IMR-90 (cell line): ENCODE measurements around the gene DCC. TPM values are rescaled to one million over a fixed set of nuclear protein-coding genes. Genes with fewer than 3 reads are reported as not detected.

Experiments
- ATAC-seq: fragments of 200-7000 bp; cut with Tn5 transposase; 2 replicates; pipeline ENCODE4 v1.9.1; 2020; ENCODE audit warnings: low read depth, mild to moderate bottlenecking, moderate library complexity
- BruUV-seq: library from RNA; stranded (reverse); fragments of 400-500 nt; replicated peaks from 2 replicates; lab custom pipeline; 2021; lab: Mats Ljungman, UMichigan
- CTCF ChIA-PET: fragments of 300-600 bp; formaldehyde crosslinking; extraction: SDS; loops from one replicate; lab custom pipeline; 2021; ENCODE audit warnings: antibody characterized with exemption; lab: Yijun Ruan, JAX
- POLR2A ChIA-PET: fragments of 300-600 bp; sonication (Branson Sonifier 250); formaldehyde crosslinking; loops from one replicate; lab custom pipeline; 2022; ENCODE audit warnings: antibody characterized with exemption; ENCODE audit not compliant: unreplicated experiment; lab: Charles Lee
- DNase-seq: peaks from one replicate; pipeline ENCODE4 v3.0.0; 2013
- H2AFZ ChIP-seq: replicated peaks from 2 replicates; pipeline ENCODE3; 2013; ENCODE audit warnings: low read length, mild to moderate bottlenecking; ENCODE audit not compliant: poor library complexity
- H2AK5ac ChIP-seq: 2 replicates; pipeline ENCODE4 v1.6.1; 2013; ENCODE audit warnings: low read depth, low read length, inconsistent platforms
- H2AK9ac ChIP-seq: replicated peaks from 2 replicates; pipeline ENCODE3; 2013; ENCODE audit warnings: mild to moderate bottlenecking, low read depth, low read length, moderate library complexity; ENCODE audit not compliant: poor library complexity
- H2BK120ac ChIP-seq: 2 replicates; pipeline ENCODE4 v1.6.1; 2013; ENCODE audit warnings: low read depth, low read length, inconsistent platforms
- H2BK15ac ChIP-seq: 3 replicates; pipeline ENCODE4 v1.6.1; 2013; ENCODE audit warnings: low read depth, low read length, inconsistent platforms
- H2BK20ac ChIP-seq: 2 replicates; pipeline ENCODE4 v1.6.1; 2013; ENCODE audit warnings: low read depth, mild to moderate bottlenecking, inconsistent platforms, low read length, moderate library complexity
- H2BK5ac ChIP-seq: 2 replicates; pipeline ENCODE4 v1.6.1; 2013; ENCODE audit warnings: mild to moderate bottlenecking, low read depth, low read length, inconsistent platforms; ENCODE audit not compliant: poor library complexity, severe bottlenecking
- H3K14ac ChIP-seq: replicated peaks from 2 replicates; pipeline ENCODE4 v1.6.1; 2013; ENCODE audit warnings: low read depth, low read length, inconsistent platforms
- H3K18ac ChIP-seq: 2 replicates; pipeline ENCODE4 v1.6.1; 2013; ENCODE audit warnings: low read depth, low read length, control low read depth
- H3K23ac ChIP-seq: 2 replicates; pipeline ENCODE4 v1.6.1; 2013; ENCODE audit warnings: low read depth, low read length, inconsistent platforms
- H3K27ac ChIP-seq: 2 replicates; pipeline ENCODE4 v1.5.1; 2013; ENCODE audit warnings: mild to moderate bottlenecking, control low read depth, low read length; ENCODE audit not compliant: insufficient read depth
- H3K27me3 ChIP-seq: 2 replicates; pipeline ENCODE4 v1.6.1; 2013; ENCODE audit warnings: low read length; ENCODE audit not compliant: control insufficient read depth, insufficient read depth
- H3K36me3 ChIP-seq: 2 replicates; pipeline ENCODE4 v1.6.1; 2013; ENCODE audit warnings: low read length, mixed read lengths; ENCODE audit not compliant: control insufficient read depth, insufficient read depth
- H3K4ac ChIP-seq: 2 replicates; pipeline ENCODE4 v1.6.1; 2013; ENCODE audit warnings: low read depth, low read length, inconsistent platforms
- H3K4me1 ChIP-seq: 2 replicates; pipeline ENCODE4 v1.6.1; 2013; ENCODE audit warnings: low read length, mixed read lengths; ENCODE audit not compliant: control insufficient read depth, insufficient read depth
- H3K4me2 ChIP-seq: 2 replicates; pipeline ENCODE4 v1.6.1; 2013; ENCODE audit warnings: low read depth, mild to moderate bottlenecking, control low read depth, low read length, moderate library complexity
- H3K4me3 ChIP-seq: 2 replicates; pipeline ENCODE4 v1.5.1; 2013; ENCODE audit warnings: low read depth, mild to moderate bottlenecking, control low read depth, low read length, moderate library complexity; ENCODE audit not compliant: insufficient read depth
- H3K56ac ChIP-seq: 2 replicates; pipeline ENCODE4 v1.6.1; 2013; ENCODE audit warnings: low read length, inconsistent platforms; ENCODE audit not compliant: insufficient read depth; ENCODE audit errors: extremely low read depth
- H3K79me1 ChIP-seq, 2 experiments: 2 replicates each; pipeline ENCODE4 v1.6.1; 2013; ENCODE audit warnings: low read length in 2 of 2, inconsistent platforms in 1 of 2, low read depth in 1 of 2
- H3K9ac ChIP-seq: 2 replicates; pipeline ENCODE4 v1.6.1; 2013; ENCODE audit warnings: low read depth, low read length, control low read depth
- H3K9me1 ChIP-seq: 2 replicates; pipeline ENCODE4 v1.6.1; 2013; ENCODE audit warnings: low read length, inconsistent platforms; ENCODE audit not compliant: insufficient read depth
- H3K9me3 ChIP-seq: 2 replicates; pipeline ENCODE4 v1.6.1; 2013; ENCODE audit warnings: low read length; ENCODE audit not compliant: control insufficient read depth, insufficient read depth
- H4K20me1 ChIP-seq: 2 replicates; pipeline ENCODE4 v1.6.1; 2013; ENCODE audit warnings: low read length, inconsistent platforms; ENCODE audit not compliant: insufficient read depth
- H4K5ac ChIP-seq: 2 replicates; pipeline ENCODE4 v1.6.1; 2013; ENCODE audit warnings: mild to moderate bottlenecking, low read depth, low read length, control low read depth
- H4K8ac ChIP-seq, 2 experiments: 2 replicates each; pipeline ENCODE4 v1.6.1; 2013; ENCODE audit warnings: low read depth in 2 of 2, low read length in 2 of 2, control low read depth in 1 of 2, inconsistent platforms in 1 of 2
- H4K91ac ChIP-seq: 2 replicates; pipeline ENCODE4 v1.6.1; 2013; ENCODE audit warnings: low read depth, low read length, inconsistent platforms; ENCODE audit not compliant: insufficient read depth
- CTCF ChIP-seq: conservative IDR thresholded peaks from 2 replicates; pipeline ENCODE4 v1.5.1; 2012; ENCODE audit warnings: mild to moderate bottlenecking, low read depth, low read length, improper control_type of control experiment
- NFE2L2 ChIP-seq: fragments of 150-350 bp; IDR thresholded peaks from 2 replicates; pipeline ENCODE4 v1.6.1; 2016; ENCODE audit warnings: low read depth, mild to moderate bottlenecking, low read length
- RAD21 ChIP-seq: IDR thresholded peaks from 2 replicates; pipeline ENCODE4 v1.6.1; 2012; ENCODE audit warnings: low read length, improper control_type of control experiment
- SMC3 ChIP-seq: fragments of 150-350 bp; IDR thresholded peaks from 2 replicates; pipeline ENCODE4 v1.6.1; 2016; ENCODE audit warnings: low read depth, mild to moderate bottlenecking, antibody characterized with exemption, low read length, moderate library complexity
- WGBS, 2 experiments: methylation state at CpG; one replicate each; pipeline versions ENCODE4 v1.1.5 to v1.1.7; 2013; ENCODE audit warnings: missing lambda C conversion rate in 2 of 2; ENCODE audit not compliant: insufficient read length in 1 of 2; ENCODE audit errors: extremely low coverage in 2 of 2; 5-methylcytosine and 5-hydroxymethylcytosine counted together
- dilution Hi-C: fragments of 300-500 bp; cut with HindIII; formaldehyde crosslinking; loops from one replicate; pipeline ENCODE4 v1.14.3; 2018; ENCODE audit warnings: low sequenced_read_pairs; ENCODE audit not compliant: unreplicated experiment
- in situ Hi-C: fragments of 300-500 bp; cut with MboI; formaldehyde crosslinking; loops from 3 replicates; pipeline ENCODE4 v1.14.3; 2019; ENCODE audit warnings: low sequenced_read_pairs, inconsistent platforms, mixed read lengths
- intact Hi-C: fragments of 100-400 bp; cut with micrococcal nuclease; formaldehyde crosslinking; loops from 2 replicates; pipeline ENCODE4 v1.10.0; 2022
- polyA plus RNA-seq, 3 experiments: library from polyadenylated mRNA; depleted of rRNA; stranded (reverse); fragments of >200 nt; gene quantifications; 2 replicates each; pipeline ENCODE4 v1.2.3, GENCODE V29; 2012; ENCODE audit warnings: low replicate concordance in 1 of 3
- total RNA-seq: library from RNA; depleted of rRNA; stranded (reverse); fragments of >200 nt; gene quantifications from 2 replicates; pipeline ENCODE4 v1.2.3, GENCODE V29; 2012
- TF ChIP-seq, protein P1 (sequence below): fragments of 150-350 bp; IDR thresholded peaks from 2 replicates; pipeline ENCODE4 v1.6.1; 2017; ENCODE audit warnings: mild to moderate bottlenecking, antibody characterized with exemption, low read length, low read depth

DCC gene
- total and polyA plus RNA-seq, 2 of the 4 experiments (the other 2 are of a cell fraction), result 0.31 to 0.54 TPM

DNA sequence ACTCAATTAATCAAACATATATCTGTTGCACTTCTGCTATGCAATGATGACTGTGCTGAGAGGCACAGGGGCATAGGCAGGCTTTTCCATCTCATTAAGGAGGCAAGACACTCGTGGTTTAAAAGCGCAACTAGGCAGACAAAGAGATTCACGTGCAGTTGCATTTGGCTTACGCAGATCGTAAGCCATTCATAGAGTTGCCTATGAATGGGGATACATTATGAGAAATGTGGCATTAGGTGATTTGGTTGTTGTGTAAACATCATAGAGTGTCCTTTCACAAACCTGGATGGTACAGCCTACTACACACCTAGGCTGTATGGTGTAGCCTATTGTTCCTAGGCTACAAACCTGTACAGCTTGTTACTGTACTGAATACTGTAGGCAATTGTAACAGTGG, 284.7 kb downstream of the DCC start:
- Histone ChIP-seq H3K4ac (no peak overlapping the region), H3K18ac (no peak overlapping the region), H3K23ac (no peak overlapping the region), H4K20me1 (no peaks in the 10 kb centered on the region), H4K91ac (no peak overlapping the region), H3K9ac (no peak overlapping the region), H2AFZ (no peak overlapping the region), H3K27me3 (no peaks in the 10 kb centered on the region), H2BK15ac (no peak overlapping the region), H3K4me2 (no peak overlapping the region), H4K5ac (no peak overlapping the region), H3K56ac (no peak overlapping the region), H3K9me3 (peaks cover 6% of the 10 kb centered on the region), H3K36me3 (no peaks in the 10 kb centered on the region), H2BK120ac (no peak overlapping the region), H4K8ac (no peak overlapping the region), H3K9me1 (no peaks in the 10 kb centered on the region), H2BK20ac (no peak overlapping the region), H3K27ac (no peak overlapping the region), H3K79me1 (no peaks in the 10 kb centered on the region), H3K4me3 (no peak overlapping the region), H2BK5ac (no peak overlapping the region), H2AK5ac (no peak overlapping the region), H3K14ac (no peak overlapping the region), H2AK9ac (no peak overlapping the region), H3K4me1 (no peaks in the 10 kb centered on the region)
- CTCF ChIA-PET, result no interaction called here
- dilution Hi-C loops, result no loop called here
- no TSS peak for BruUV-seq
- intact Hi-C loops, result no loop called here
- DNase-seq, result no peak
- POLR2A ChIA-PET, result no interaction called here
- WGBS, 2 experiments, result no CpG with 5 or more reads among the region's 5 CpGs
- ATAC-seq, result no peak
- TF ChIP-seq CTCF (no peak), RAD21 (no peak), NFE2L2 (no peak), SMC3 (no peak)
- TF ChIP-seq, protein P1, sequence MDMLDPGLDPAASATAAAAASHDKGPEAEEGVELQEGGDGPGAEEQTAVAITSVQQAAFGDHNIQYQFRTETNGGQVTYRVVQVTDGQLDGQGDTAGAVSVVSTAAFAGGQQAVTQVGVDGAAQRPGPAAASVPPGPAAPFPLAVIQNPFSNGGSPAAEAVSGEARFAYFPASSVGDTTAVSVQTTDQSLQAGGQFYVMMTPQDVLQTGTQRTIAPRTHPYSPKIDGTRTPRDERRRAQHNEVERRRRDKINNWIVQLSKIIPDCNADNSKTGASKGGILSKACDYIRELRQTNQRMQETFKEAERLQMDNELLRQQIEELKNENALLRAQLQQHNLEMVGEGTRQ, result no peak
- in situ Hi-C loops, result no loop called here
